ENCODE data around the gene PCK1.

The PCK1 gene

GRCh38 chr20:57559658-57560553, 1.0 kb upstream of the PCK1 start:
- no peak for TF ChIP-seq CTCF (IDR thresholded peaks at IDR 0.05; ENCODE audit: insufficient read depth, low read length, poor library complexity, severe bottlenecking)
- H3K4me3 ChIP-seq (replicated peaks; ENCODE audit: low read depth, low read length), result no peak overlapping the region
- no peak for DNase-seq (ENCODE audit: extremely low read depth, insufficient read length)
- H3K36me3 ChIP-seq (ENCODE audit: control insufficient read depth, insufficient read depth, low read length), result no peaks in the 10 kb centered on the region
- H3K27me3 ChIP-seq (replicated peaks; ENCODE audit: control insufficient read depth, insufficient read depth, low read length), result peaks cover 4% of the 10 kb centered on the region

GRCh38 chr20:57561356-57562279, 708 bp downstream of the PCK1 start:
- Histone ChIP-seq H3K27me3 (replicated peaks; ENCODE audit: control insufficient read depth, insufficient read depth, low read length) (peaks cover 2% of the 10 kb centered on the region; the same call in 1 of the 2 replicates), H3K36me3 (ENCODE audit: control insufficient read depth, insufficient read depth, low read length) (no peaks in the 10 kb centered on the region), H3K4me3 (replicated peaks; ENCODE audit: low read depth, low read length) (no peak overlapping the region)
- no peak for TF ChIP-seq CTCF (IDR thresholded peaks at IDR 0.05; ENCODE audit: insufficient read depth, low read length, poor library complexity, severe bottlenecking)
- no peak for DNase-seq (ENCODE audit: extremely low read depth, insufficient read length)

GRCh38 chr20:57562541-57563465, 1.9 kb downstream of the PCK1 start:
- no peak for DNase-seq (ENCODE audit: extremely low read depth, insufficient read length)
- TF ChIP-seq CTCF (IDR thresholded peaks at IDR 0.05; ENCODE audit: insufficient read depth, low read length, poor library complexity, severe bottlenecking), result no peak
- Histone ChIP-seq H3K27me3 (replicated peaks; ENCODE audit: control insufficient read depth, insufficient read depth, low read length) (peaks cover 2% of the 10 kb centered on the region; the same call in 1 of the 2 replicates), H3K36me3 (ENCODE audit: control insufficient read depth, insufficient read depth, low read length) (no peaks in the 10 kb centered on the region), H3K4me3 (replicated peaks; ENCODE audit: low read depth, low read length) (no peak overlapping the region)

- Histone ChIP-seq H3K27me3 (replicated peaks; ENCODE audit: control insufficient read depth, insufficient read depth, low read length) (peaks cover 2% of the 10 kb centered on the region; the same call in 1 of the 2 replicates), H3K36me3 (ENCODE audit: control insufficient read depth, insufficient read depth, low read length) (no peaks in the 10 kb centered on the region), H3K4me3 (replicated peaks; ENCODE audit: low read depth, low read length) (no peak overlapping the region)
- no peak for DNase-seq (ENCODE audit: extremely low read depth, insufficient read length)
- TF ChIP-seq CTCF (IDR thresholded peaks at IDR 0.05; ENCODE audit: insufficient read depth, low read length, poor library complexity, severe bottlenecking), result no peak
These were observed 2.6 kb downstream of the PCK1 start for GRCh38 chr20:57563522-57563921.

- TF ChIP-seq CTCF (IDR thresholded peaks at IDR 0.05; ENCODE audit: insufficient read depth, low read length, poor library complexity, severe bottlenecking), result no peak
- H3K4me3 ChIP-seq (replicated peaks; ENCODE audit: low read depth, low read length), result no peak overlapping the region
- no peaks in the 10 kb centered on the region for H3K36me3 ChIP-seq (ENCODE audit: control insufficient read depth, insufficient read depth, low read length)
- peaks cover 2% of the 10 kb centered on the region; the same call in 1 of the 2 replicates for H3K27me3 ChIP-seq (replicated peaks; ENCODE audit: control insufficient read depth, insufficient read depth, low read length)
- no peak for DNase-seq (ENCODE audit: extremely low read depth, insufficient read length)
These were observed 3.4 kb downstream of the PCK1 start for GRCh38 chr20:57564180-57564802.
